WTC11 (cell line): ENCODE data around the gene BUB1. TPM values are rescaled to one million over a fixed set of nuclear protein-coding genes. Genes with fewer than 3 reads are reported as not detected.

Experiments
- ATAC-seq: fragments of 200-7000 bp; cut with Tn5 transposase; 2 replicates; pipeline ENCODE4 v1.10.0; 2021; ENCODE audit warnings: mild to moderate bottlenecking, moderate library complexity
- CTCF ChIA-PET: fragments of 300-600 bp; sonication (Branson Sonifier 250); formaldehyde crosslinking; loops from one replicate; lab custom pipeline; 2021; ENCODE audit warnings: antibody characterized with exemption; lab: Charles Lee
- POLR2A ChIA-PET: fragments of 350-600 bp; sonication (Branson Sonifier 250); formaldehyde crosslinking; loops from one replicate; lab custom pipeline; 2021; ENCODE audit warnings: antibody characterized with exemption; lab: Charles Lee
- DNase-seq: peaks from one replicate; pipeline ENCODE4 v3.0.0; 2021; ENCODE audit warnings: low spot score
- H3K27ac Mint-ChIP-seq: 2 replicates; pipeline ENCODE4 v1.8.0; 2021; ENCODE audit warnings: mixed read lengths
- H3K27me3 Mint-ChIP-seq: 2 replicates; pipeline ENCODE4 v1.8.0; 2021; ENCODE audit warnings: low read depth, mild to moderate bottlenecking, moderate library complexity, mixed read lengths
- H3K36me3 Mint-ChIP-seq: 2 replicates; pipeline ENCODE4 v1.8.0; 2021; ENCODE audit warnings: mixed read lengths
- H3K4me1 Mint-ChIP-seq: 2 replicates; pipeline ENCODE4 v1.8.0; 2022; ENCODE audit warnings: mixed read lengths
- H3K4me3 Mint-ChIP-seq: 2 replicates; pipeline ENCODE4 v1.8.0; 2021; ENCODE audit warnings: mild to moderate bottlenecking, moderate library complexity, mixed read lengths
- H3K9me3 Mint-ChIP-seq: 2 replicates; pipeline ENCODE4 v1.8.0; 2021; ENCODE audit warnings: mixed read lengths
- ARID4B ChIP-seq: sonication (generic); formaldehyde crosslinking; IDR thresholded peaks from 2 replicates; pipeline ENCODE4 v1.8.0; 2023; ENCODE audit warnings: missing genetic modification reagents, mild to moderate bottlenecking, borderline replicate concordance
- ATF2 ChIP-seq: sonication (generic); formaldehyde crosslinking; IDR thresholded peaks from 2 replicates; pipeline ENCODE4 v1.8.1; 2022; ENCODE audit warnings: low read depth, missing genetic modification reagents, borderline replicate concordance
- CDX4 ChIP-seq: fragments of 250-450 bp; sonication (Bioruptor Pico); IDR thresholded peaks from 2 replicates; pipeline ENCODE4 v1.9.0; 2021; ENCODE audit warnings: moderate library complexity, mild to moderate bottlenecking, inconsistent platforms, borderline replicate concordance
- CREB1 ChIP-seq: sonication (generic); formaldehyde crosslinking; IDR thresholded peaks from 2 replicates; pipeline ENCODE4 v1.8.0; 2023; ENCODE audit warnings: mild to moderate bottlenecking, missing genetic modification reagents
- CREM ChIP-seq: sonication (generic); formaldehyde crosslinking; IDR thresholded peaks from 2 replicates; pipeline ENCODE4 v1.8.1; 2022; ENCODE audit warnings: mild to moderate bottlenecking, missing genetic modification reagents, moderate library complexity
- CTCF ChIP-seq: fragments of 200-600 bp; IDR thresholded peaks from 2 replicates; pipeline ENCODE4 v1.8.0; 2022; ENCODE audit warnings: antibody characterized with exemption
- GABPB1 ChIP-seq: sonication (generic); formaldehyde crosslinking; IDR thresholded peaks from 2 replicates; pipeline ENCODE4 v1.8.1; 2023; ENCODE audit warnings: mild to moderate bottlenecking, missing genetic modification reagents
- IRF1 ChIP-seq: sonication (generic); formaldehyde crosslinking; IDR thresholded peaks from 2 replicates; pipeline ENCODE4 v1.8.0; 2023; ENCODE audit warnings: missing genetic modification reagents
- IRF2 ChIP-seq: sonication (generic); formaldehyde crosslinking; IDR thresholded peaks from 2 replicates; pipeline ENCODE4 v1.8.0; 2022; ENCODE audit warnings: low read depth, missing genetic modification reagents, borderline replicate concordance
- MLX ChIP-seq: sonication (generic); formaldehyde crosslinking; IDR thresholded peaks from 2 replicates; pipeline ENCODE4 v1.8.1; 2023; ENCODE audit warnings: mild to moderate bottlenecking, missing genetic modification reagents, moderate library complexity
- MXD4 ChIP-seq: fragments of 250-450 bp; sonication (Bioruptor Pico); IDR thresholded peaks from 2 replicates; pipeline ENCODE4 v1.8.0; 2021; ENCODE audit warnings: mild to moderate bottlenecking, moderate library complexity, borderline replicate concordance
- MYBL2 ChIP-seq: sonication (generic); formaldehyde crosslinking; IDR thresholded peaks from 2 replicates; pipeline ENCODE4 v1.8.1; 2023; ENCODE audit warnings: mild to moderate bottlenecking, moderate library complexity, missing genetic modification reagents
- NFYB ChIP-seq: sonication (generic); formaldehyde crosslinking; conservative IDR thresholded peaks from 2 replicates; pipeline ENCODE4 v1.8.0; 2022; ENCODE audit warnings: low read depth, missing genetic modification reagents
- TEAD4 ChIP-seq: sonication (generic); formaldehyde crosslinking; IDR thresholded peaks from 2 replicates; pipeline ENCODE4 v1.8.0; 2022; ENCODE audit warnings: mild to moderate bottlenecking, missing genetic modification reagents
- ZNF512 ChIP-seq: sonication (generic); formaldehyde crosslinking; IDR thresholded peaks from 2 replicates; pipeline ENCODE4 v1.8.1; 2022; ENCODE audit warnings: missing genetic modification reagents, borderline replicate concordance
- ZNF532 ChIP-seq: fragments of 250-450 bp; sonication (Bioruptor Pico); IDR thresholded peaks from 2 replicates; pipeline ENCODE4 v1.9.0; 2021; ENCODE audit warnings: mild to moderate bottlenecking, borderline replicate concordance
- ZSCAN18 ChIP-seq: fragments of 250-450 bp; sonication (Bioruptor Pico); IDR thresholded peaks from 2 replicates; pipeline ENCODE4 v2.1.2; 2022; ENCODE audit warnings: mild to moderate bottlenecking, moderate library complexity
- total RNA-seq: library from RNA; stranded (reverse); gene quantifications from 3 replicates; pipeline ENCODE4 v1.2.3, GENCODE V29; 2021

The BUB1 gene
- total RNA-seq, 1 experiment from 2014 or later, result 116 TPM

GRCh38 chr2:110707386-110707965 lies 29.6 kb upstream of the BUB1 start:
- POLR2A ChIA-PET, result interaction anchor here (0.6 kb wide), 1 partner anchor 14 kb away, joined by 3 read pairs; no protein-coding TSS in a partner anchor
- Mint-ChIP-seq H3K27me3 (peaks cover 12% of the 10 kb centered on the region), H3K4me1 (peaks cover 16% of the 10 kb centered on the region), H3K27ac (no peak overlapping the region), H3K36me3 (no peaks in the 10 kb centered on the region), H3K9me3 (0 out of 2 replicates have a peak, but pooled peaks cover 3% of the 10 kb centered on the region), H3K4me3 (no peak overlapping the region)
- CTCF ChIA-PET, result no interaction called here
- ATAC-seq, result no peak
- TF ChIP-seq IRF1 (no peak), ZSCAN18 (CRISPR knock-in tag) (no peak), MLX (CRISPR knock-in tag) (no peak), ARID4B (CRISPR knock-in tag) (no peak), IRF2 (CRISPR knock-in tag) (no peak), CREM (CRISPR knock-in tag) (no peak), CREB1 (CRISPR knock-in tag) (no peak), ZNF532 (CRISPR knock-in tag) (no peak), GABPB1 (CRISPR knock-in tag) (no peak), ATF2 (CRISPR knock-in tag) (no peak), MXD4 (CRISPR knock-in tag) (no peak), CDX4 (CRISPR knock-in tag) (no peak), MYBL2 (no peak), CTCF (no peak), NFYB (CRISPR knock-in tag) (no peak), TEAD4 (no peak), ZNF512 (CRISPR knock-in tag) (no peak)
- no peak for DNase-seq
